Measurements from ENCODE around the gene ZNF672. TPM values are rescaled to one million over a fixed set of nuclear protein-coding genes. Genes with fewer than 3 reads are reported as not detected.

Gene ZNF672
- total and polyA plus RNA-seq, 2 of the 4 experiments (the other 2 are of a cell fraction): 6.6 to 12.6 TPM

Small RNAs within 50 kb of the gene (microRNA-seq; reads per million reads assigned to microRNA genes)
- gene MIR3124 (ENCODE audit: insufficient read depth in 1 of 2, insufficient read length in 1 of 2, unreplicated experiment in 1 of 2): 0 to 1.1 reads per million in 2 experiments

Small RNAs within 50 kb of the gene (small RNA-seq; reads per million reads assigned to genes)
- 0 reads per million in 5 experiments for gene MIR3124

Other genes starting within 250 kb of the ZNF672 start
- gene OR2T10, start 240.5 kb upstream of the ZNF672 start, total RNA-seq (2012; rRNA removed): not detected in 2 replicates
- not detected in 2 replicates for gene OR2T10, start 240.5 kb upstream of the ZNF672 start, polyA plus RNA-seq (2012; rRNA removed)
- not detected in 2 replicates for gene OR2T11, start 203.1 kb upstream of the ZNF672 start, total RNA-seq (2012; rRNA removed)
- not detected in 2 replicates for gene OR2T11, start 203.1 kb upstream of the ZNF672 start, polyA plus RNA-seq (2012; rRNA removed)
- not detected in 2 replicates for gene OR2T35, start 192.9 kb upstream of the ZNF672 start, total RNA-seq (2012; rRNA removed)
- not detected in 2 replicates for gene OR2T35, start 192.9 kb upstream of the ZNF672 start, polyA plus RNA-seq (2012; rRNA removed)
- gene OR2T27, start 182.7 kb upstream of the ZNF672 start, total RNA-seq (2012; rRNA removed): not detected in 2 replicates
- not detected in 2 replicates for gene OR2T27, start 182.7 kb upstream of the ZNF672 start, polyA plus RNA-seq (2012; rRNA removed)
- not detected in 2 replicates for gene OR14I1, start 135.5 kb upstream of the ZNF672 start, total RNA-seq (2012; rRNA removed)
- gene OR14I1, start 135.5 kb upstream of the ZNF672 start, polyA plus RNA-seq (2012; rRNA removed): not detected in 2 replicates
- gene LYPD8, start 82.5 kb upstream of the ZNF672 start, total RNA-seq (2012; rRNA removed): not detected in 2 replicates
- not detected in 2 replicates for gene LYPD8, start 82.5 kb upstream of the ZNF672 start, polyA plus RNA-seq (2012; rRNA removed)
- 23.3 and 25.0 TPM in 2 replicates for gene SH3BP5L, start 12.3 kb upstream of the ZNF672 start, total RNA-seq (2012; rRNA removed)
- gene SH3BP5L, start 12.3 kb upstream of the ZNF672 start, polyA plus RNA-seq (2012; rRNA removed): 35.6 and 35.9 TPM in 2 replicates
- 6.9 and 7.3 TPM in 2 replicates for gene ZNF692, start 20.9 kb downstream of the ZNF672 start, total RNA-seq (2012; rRNA removed)
- 50.4 and 51.5 TPM in 2 replicates for gene ZNF692, start 20.9 kb downstream of the ZNF672 start, polyA plus RNA-seq (2012; rRNA removed)
- 6.7 and 6.8 TPM in 2 replicates for gene PGBD2, start 68.0 kb downstream of the ZNF672 start, total RNA-seq (2012; rRNA removed)
- gene PGBD2, start 68.0 kb downstream of the ZNF672 start, polyA plus RNA-seq (2012; rRNA removed): 4.8 TPM in 2 replicates

Measured in IMR-90 (cell line).